Vagina (tissue), 2 donors: Measurements from ENCODE around the gene TULP4.

ENCODE experiments used
- CTCF ChIP-seq, 3 experiments: fragments of 450-650 bp in 2 of 3; fragments of 200-600 bp in 1 of 3; sonication (generic) in 1 of 3; IDR thresholded peaks; one replicate each; pipeline ENCODE4 v1.5.1; 2017 to 2019; ENCODE audit warnings: antibody characterized with exemption in 3 of 3, mild to moderate bottlenecking in 2 of 3, moderate library complexity in 2 of 3
- POLR2A ChIP-seq, 2 donors: fragments of 450-650 bp; IDR thresholded peaks; one replicate each; pipeline ENCODE4 v1.6.1; 2017; ENCODE audit warnings: antibody characterized with exemption in 2 of 2, mild to moderate bottlenecking in 2 of 2, moderate library complexity in 2 of 2
- POLR2AphosphoS5 ChIP-seq, 2 donors: sonication (generic); formaldehyde crosslinking; IDR thresholded peaks; one replicate each; pipeline ENCODE4 v1.9.0; 2017; ENCODE audit warnings: antibody characterized with exemption in 2 of 2, mild to moderate bottlenecking in 2 of 2, low read depth in 1 of 2; ENCODE audit not compliant: insufficient read depth in 1 of 2

GRCh38 chr6:158496700-158497099, 184.4 kb downstream of the TULP4 start:
- TF ChIP-seq CTCF (IDR thresholded peaks at IDR 0.05) (no peak), POLR2A (IDR thresholded peaks at IDR 0.05) (no peak), POLR2AphosphoS5 (IDR thresholded peaks at IDR 0.05; ENCODE audit: insufficient read depth in 1 of 2, low read depth in 1 of 2) (no peak)
